Hematopoietic multipotent progenitor cell treated with erythropoietin and hydrocortisone succinate and interleukin-3 and kit ligand, for 17 days (in vitro differentiated cells): ENCODE results near the gene CPSF6.
A peak's percentile ranks its signal among the peaks of the same experiment; 100 is the strongest.
"Not testable (repeated sequence)": the region's sequence is repeated elsewhere in the genome, so short reads cannot be mapped to it uniquely, and the experiment has no call there.

Source experiments
- DNase-seq: peaks from one replicate; pipeline ENCODE4 v3.0.0-alpha.2; 2015; ENCODE audit warnings: low spot score

The CPSF6 gene, protein sequence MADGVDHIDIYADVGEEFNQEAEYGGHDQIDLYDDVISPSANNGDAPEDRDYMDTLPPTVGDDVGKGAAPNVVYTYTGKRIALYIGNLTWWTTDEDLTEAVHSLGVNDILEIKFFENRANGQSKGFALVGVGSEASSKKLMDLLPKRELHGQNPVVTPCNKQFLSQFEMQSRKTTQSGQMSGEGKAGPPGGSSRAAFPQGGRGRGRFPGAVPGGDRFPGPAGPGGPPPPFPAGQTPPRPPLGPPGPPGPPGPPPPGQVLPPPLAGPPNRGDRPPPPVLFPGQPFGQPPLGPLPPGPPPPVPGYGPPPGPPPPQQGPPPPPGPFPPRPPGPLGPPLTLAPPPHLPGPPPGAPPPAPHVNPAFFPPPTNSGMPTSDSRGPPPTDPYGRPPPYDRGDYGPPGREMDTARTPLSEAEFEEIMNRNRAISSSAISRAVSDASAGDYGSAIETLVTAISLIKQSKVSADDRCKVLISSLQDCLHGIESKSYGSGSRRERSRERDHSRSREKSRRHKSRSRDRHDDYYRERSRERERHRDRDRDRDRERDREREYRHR

GRCh38 chr12:69239352-69239921 is at the start of gene CPSF6:
Gene CPSF6, plus strand, starts transcription at chr12:69239569. Its CDS starts 78 bp downstream, at chr12:69239647.
- peak; percentile 90 for DNase-seq

DNA sequence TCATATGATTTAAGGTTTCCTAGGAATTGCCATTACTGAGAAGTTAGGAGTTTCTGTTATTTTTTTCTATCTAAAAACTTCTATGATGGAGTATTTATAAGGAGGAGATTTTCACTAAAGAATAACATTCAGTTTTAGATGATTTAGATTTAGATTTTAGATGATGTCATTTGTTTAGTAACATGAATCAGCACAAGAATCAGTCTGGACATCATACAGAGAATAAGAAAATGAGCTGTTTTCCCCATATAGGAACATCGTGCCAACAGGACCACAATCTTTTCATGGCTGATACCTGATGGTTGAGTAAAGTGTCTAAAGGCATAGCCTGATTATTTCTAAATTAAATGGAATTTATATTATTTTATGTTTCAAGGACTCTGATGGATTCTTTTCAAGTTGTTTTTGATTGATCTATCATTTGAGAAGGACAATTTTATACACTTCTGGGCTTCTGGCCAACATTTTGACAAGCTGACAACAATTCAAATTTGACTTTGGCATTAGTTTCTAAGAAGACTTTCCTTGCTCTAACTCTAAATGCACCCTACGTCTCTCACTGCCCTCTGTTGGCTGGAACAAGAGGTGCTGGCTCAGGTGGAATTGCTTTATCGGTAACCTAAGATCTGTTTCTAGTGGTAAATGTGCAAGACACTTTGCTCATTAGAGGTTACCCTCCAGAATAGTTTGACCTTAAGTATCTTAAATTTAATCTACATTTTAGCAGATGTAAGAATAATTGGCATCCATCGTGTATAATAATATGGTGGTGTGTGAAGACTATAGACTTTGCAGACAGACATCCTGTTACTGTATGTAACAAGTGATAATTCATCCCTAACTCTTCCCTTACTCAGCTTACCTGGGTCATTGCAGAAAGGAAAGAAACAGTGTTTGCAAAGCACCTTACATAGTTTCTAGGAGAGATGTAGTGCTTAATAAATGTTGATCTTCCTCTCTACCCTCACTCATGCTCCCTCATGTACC is 42.8 kb upstream of the CPSF6 start:
- no peak for DNase-seq

GRCh38 chr12:69199976-69200375 is 39.4 kb upstream of the CPSF6 start:
- not testable (repeated sequence) for DNase-seq

DNA sequence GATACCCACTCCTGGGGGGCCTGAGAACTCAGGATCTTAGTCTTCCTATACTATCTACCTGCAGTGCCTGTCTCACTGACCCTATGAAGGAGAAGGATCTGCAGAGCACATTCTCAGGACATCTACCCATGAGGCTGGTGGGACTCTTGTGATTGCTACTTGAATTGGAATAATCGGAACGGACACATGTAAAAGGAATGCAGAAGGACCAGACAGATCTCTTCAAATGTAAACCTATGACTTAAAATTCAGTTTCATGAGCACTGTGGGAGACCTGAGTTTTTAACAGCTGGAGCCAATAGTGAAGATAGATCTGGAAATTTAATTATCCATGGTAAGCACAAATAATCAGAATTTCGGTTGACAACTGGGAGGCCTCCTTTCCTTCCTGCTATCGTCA is 35.2 kb upstream of the CPSF6 start:
- no peak for DNase-seq

DNA sequence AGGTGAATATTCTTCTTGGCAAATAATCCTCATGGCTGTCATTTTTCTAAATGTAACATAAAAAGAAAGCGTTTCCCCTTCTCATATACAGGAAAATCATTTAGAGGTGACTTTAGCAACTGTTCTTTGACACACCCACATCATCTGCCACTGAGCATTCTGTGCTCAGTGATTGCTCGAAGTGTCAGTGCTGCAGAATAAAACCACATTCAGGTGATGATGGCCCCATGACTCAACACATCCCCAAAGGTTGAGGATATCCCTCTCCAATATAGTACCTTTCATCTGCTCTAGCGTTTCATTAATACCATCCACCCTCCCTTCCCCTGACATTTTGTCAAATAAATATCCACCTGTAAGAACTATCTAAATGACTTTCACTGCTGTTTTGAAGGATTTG is 28.7 kb upstream of the CPSF6 start:
- no peak for DNase-seq

- no peak for DNase-seq
These were observed 28.2 kb upstream of the CPSF6 start for GRCh38 chr12:69211160-69211559.

GRCh38 chr12:69214169-69214568 is 25.2 kb upstream of the CPSF6 start:
- no peak for DNase-seq

DNA sequence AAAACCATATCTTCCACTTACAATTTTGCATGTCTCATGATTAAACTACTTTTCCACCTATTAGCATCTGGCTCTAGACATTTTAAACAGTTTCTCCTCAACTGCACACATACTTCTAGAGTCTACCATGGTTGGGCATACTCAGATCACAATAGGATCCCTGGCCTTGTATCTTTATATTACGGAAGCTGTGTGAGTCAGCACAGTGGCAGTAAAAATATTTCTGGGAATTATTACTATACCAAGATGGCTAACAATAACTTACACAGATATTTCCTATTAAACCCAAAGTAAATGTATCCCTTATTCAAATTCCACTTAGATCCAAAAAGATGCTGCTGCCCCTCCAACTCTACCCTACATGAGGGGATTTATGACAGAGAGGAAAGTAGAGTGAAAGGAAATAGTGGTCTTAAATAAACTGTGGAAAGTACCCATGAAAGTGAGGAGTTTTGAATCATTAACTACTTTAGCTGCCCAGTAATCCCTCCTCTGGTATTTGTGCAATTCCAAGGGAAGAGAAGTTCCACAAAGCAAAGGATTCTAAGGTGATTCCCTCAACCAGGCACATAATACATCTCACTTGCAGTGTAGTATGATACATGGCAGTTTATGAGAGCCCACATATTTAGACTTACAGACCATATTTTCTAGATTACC is 14.0 kb upstream of the CPSF6 start:
- no peak for DNase-seq

DNA sequence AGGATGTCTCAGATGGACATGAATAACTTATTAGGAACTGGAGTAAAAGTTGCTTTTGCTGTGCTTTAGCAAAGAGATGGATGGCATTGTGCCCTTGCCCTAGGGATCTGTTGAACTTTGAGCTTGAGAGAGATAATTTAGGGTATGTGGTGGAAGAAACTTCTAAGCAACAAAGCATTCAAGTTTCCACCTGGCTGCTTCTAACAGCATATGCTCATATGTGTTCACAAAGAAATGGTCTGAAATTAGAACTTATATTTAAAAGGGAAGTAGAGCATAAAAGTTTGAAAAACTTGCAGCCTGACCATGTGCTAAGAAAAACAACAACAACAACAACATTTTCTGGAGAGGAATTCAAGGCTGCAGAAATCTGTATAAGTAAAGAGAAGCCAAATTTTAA is 7.9 kb upstream of the CPSF6 start:
- DNase-seq: no peak

DNA sequence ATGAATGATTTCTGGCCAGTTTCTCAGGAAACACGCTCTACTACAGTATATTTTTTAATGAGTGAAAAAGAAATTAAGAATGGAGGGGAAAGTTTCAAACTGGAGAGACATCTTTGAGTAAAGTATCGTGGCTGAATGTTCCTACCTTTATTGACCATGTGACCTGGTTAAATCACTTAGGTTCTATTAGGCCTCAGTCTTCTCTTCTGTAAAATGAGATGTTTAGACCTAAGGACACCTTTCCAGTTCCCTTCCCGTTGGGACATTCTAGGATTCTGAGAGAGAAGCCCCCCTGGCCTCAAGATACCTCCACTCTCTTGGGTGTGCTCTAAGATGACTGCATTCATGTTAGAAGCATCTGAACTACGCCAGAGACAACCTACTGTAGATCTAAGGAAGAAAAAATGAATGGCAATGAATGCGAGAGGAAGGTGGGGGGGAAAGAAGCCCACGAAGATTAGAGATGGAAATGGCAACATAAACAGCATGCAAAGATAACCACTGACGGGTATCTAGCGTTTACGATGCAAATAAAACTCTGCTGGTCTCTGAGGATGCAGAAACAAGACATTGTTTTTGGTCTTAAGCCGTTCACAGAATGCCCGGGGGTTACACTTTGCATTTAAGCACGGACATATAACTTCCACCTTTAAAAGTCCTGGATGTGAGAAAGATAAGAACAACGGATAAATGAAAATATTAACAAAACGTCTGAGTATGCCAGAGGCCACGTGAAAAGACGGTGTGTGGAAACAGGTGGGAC is 599 bp upstream of the CPSF6 start:
- DNase-seq: no peak

- DNase-seq: peak; percentile 46
These were observed 707 bp downstream of the CPSF6 start for GRCh38 chr12:69239922-69240630.

- peak; percentile 38 for DNase-seq
These were observed 1.2 kb downstream of the CPSF6 start for GRCh38 chr12:69240631-69240995.

DNA sequence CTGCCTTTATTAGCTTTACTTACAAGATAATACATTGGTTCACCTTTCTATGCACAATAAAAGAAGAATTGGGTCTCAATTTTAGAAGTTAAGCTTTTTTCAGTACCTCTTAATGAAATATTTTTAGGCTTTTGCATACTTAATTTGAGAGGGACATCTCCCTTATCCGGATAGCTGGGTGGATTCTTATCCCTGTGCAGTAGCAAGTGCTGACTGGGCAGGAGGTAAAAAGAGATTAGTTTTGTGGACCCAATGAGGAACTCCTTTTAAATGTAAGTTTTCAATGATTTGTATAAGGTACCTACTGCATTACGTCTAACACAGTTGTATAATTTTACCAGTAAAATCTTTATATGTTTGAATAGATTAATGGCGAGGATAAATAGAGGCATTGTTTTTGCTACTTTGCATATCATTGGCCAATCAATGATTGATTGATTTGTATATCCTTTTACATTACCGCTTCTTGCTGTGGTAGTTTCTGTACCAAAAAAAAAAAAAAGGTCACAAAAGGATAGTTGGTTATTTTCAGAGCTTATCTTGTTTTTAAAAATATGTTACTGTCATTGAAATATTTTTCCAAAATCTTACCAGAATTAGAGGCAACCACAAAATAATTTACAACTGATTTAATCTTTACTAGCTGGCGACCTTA is 2.2 kb downstream of the CPSF6 start:
- peak; percentile 40 for DNase-seq

DNA sequence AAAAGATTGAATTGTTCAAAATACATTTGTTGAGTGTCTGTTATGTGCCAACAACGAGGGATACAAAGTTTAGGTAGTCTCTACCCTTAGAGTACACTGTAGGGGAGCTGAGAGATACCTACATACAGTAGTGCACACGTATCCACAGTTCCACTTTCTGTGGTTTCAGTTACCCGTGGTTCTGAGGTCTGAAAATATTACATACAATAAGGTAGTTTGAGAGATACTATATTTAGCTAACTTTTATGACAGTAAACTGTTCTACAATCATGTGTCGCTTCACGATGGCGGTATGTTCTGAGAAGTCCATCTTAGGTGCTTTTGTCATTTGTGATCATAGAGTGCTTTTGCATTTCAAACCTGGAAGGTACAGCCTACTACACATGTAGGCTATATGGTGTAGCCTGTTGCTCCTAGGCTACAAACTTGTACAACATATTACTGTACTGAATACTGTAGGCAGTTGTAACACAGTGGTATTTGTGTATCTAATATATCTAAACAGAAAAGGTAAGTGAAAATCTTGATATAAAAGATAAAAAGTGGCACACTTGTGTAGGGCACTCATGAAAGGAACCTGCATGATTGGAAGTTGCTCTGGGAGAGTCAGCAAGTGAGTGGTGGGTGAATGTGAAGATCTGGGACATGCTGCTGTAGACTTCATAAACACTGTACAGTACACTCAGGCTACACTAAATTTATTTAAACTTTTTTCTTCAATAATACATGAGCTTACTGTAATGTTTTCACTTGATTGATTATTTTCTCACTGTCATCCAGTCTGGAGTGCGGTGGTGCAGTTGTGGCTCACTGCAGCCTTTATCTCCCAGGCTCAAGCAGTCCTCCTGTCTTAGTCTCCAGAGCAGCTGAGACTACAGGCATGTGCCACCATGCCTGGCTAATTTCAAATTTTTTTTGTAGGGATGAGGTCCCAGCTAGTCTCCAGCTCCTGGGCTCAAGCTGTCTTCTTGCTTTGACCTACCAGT is 4.0 kb downstream of the CPSF6 start:
- peak; percentile 44 for DNase-seq

GRCh38 chr12:69247268-69248018 is 8.1 kb downstream of the CPSF6 start:
- no peak for DNase-seq

DNA sequence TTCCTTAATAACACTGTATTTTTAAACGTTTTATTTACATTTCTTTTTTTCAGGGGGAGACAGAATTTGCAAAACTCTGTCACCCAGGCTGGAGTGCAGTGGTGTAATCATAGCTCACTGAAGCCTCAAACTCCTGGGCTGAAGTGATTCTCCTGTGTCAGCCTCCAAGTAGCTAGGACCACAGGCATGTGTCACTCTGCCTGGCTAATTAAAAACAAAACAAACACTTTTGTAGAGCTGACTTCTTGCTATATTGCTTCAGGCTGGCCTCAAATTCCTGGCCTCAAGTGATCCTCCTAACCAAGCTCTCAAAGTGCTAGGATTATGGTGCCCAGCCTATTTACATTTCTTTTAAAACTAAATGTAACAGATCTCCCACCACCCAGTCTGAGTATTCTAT is 12.7 kb downstream of the CPSF6 start:
- DNase-seq: no peak

- DNase-seq: peak; percentile 81
These were observed 14.7 kb downstream of the CPSF6 start for GRCh38 chr12:69254046-69254445.

DNA sequence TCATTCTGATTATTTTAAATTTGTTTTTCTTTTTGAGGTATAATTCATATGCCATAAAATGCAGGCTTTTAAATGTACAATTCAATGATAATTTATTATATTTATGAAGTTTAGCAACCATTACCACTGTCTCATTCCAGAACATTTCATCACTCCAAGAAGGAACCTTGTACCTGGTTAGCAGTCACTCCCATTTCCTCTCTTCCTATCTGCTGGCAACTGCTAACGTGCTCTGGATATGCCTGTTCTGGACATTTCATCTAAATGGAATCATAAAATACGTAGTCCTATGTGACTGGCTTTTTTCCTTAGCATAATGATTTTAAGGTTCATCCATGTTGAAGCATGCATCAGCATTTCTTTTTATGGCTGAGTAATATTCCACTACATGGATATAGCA is 15.5 kb downstream of the CPSF6 start:
- DNase-seq: no peak
